ENCODE measurements around the gene MBNL2. TPM values are rescaled to one million over a fixed set of nuclear protein-coding genes. Genes with fewer than 3 reads are reported as not detected.
A peak's percentile ranks its signal among the peaks of the same experiment; 100 is the strongest.

MBNL2 gene
- total and polyA plus RNA-seq, 2 of the 13 experiments (the other 11 are each of a cell fraction or from before 2014, with no cell fraction given): 30.8 to 59.0 TPM

- Histone ChIP-seq H3K27me3 (ENCODE audit: control insufficient read depth in 1 of 2, insufficient read depth in 2 of 2, low read length in 2 of 2) (no peaks in the 10 kb centered on the region), H4K20me1 (ENCODE audit: insufficient read depth, low read length) (peaks cover 80% of the 10 kb centered on the region), H3K27ac (ENCODE audit: extremely low read length, insufficient read depth, low read length) (no peak overlapping the region), H3K9me3 (ENCODE audit: low read length) (no peaks in the 10 kb centered on the region), H2AFZ (ENCODE audit: low read length) (no peak overlapping the region), H3K9ac (ENCODE audit: insufficient read depth, low read depth, low read length) (no peak overlapping the region), H3K4me1 (ENCODE audit: insufficient read depth, low read length) (peaks cover 19% of the 10 kb centered on the region), H3K36me3 (replicated peaks in 1 of 2; ENCODE audit: control insufficient read depth in 1 of 2, insufficient read depth in 2 of 2, low read length in 2 of 2) (peaks cover 24 to 30% of the 10 kb centered on the region in 2 experiments; a peak in 4 of 5 replicates), H3K4me2 (ENCODE audit: low read depth, low read length) (no peak overlapping the region), H3K79me2 (ENCODE audit: insufficient read depth, low read length) (peaks cover 53% of the 10 kb centered on the region), H3K4me3 (replicated peaks in 1 of 3; ENCODE audit: insufficient read depth in 1 of 3, low read depth in 2 of 3, low read length in 3 of 3) (no peak overlapping the region)
- DNase-seq (ENCODE audit: low spot score) (no peak), FAIRE-seq (no peak), ATAC-seq (peak; percentile 18; the same call in 1 of the 3 replicates)
- ChIA-PET CTCF (ENCODE audit: low intra/inter-chr PET ratio, low total read pairs) (no interaction called here), POLR2A (no interaction called here)
- in situ Hi-C loops (cut with HindIII; ENCODE audit: extremely low pct_ligation_motif_present, low pct_unique_long_range_greater_than_20kb): no loop called here
- WGBS (ENCODE audit: low lambda C conversion rate): over 99% methylated on average over 7 of the region's 7 CpGs
- TF ChIP-seq RBM22 (optimal IDR thresholded peaks at IDR 0.05; ENCODE audit: low read length) (peak; percentile 81), JUNB (CRISPR knock-in tag; IDR thresholded peaks at IDR 0.05; ENCODE audit: borderline replicate concordance) (no peak)
- intact Hi-C loops (cut with micrococcal nuclease; ENCODE audit: unreplicated experiment): no loop called here
- no TSS peak for BruUV-seq (replicated peaks)
Measured at GRCh38 chr13:97321616-97322321, 99.6 kb downstream of the MBNL2 start.

GRCh38 chr13:97322740-97323342 is 100.7 kb downstream of the MBNL2 start:
- DNase-seq (ENCODE audit: low spot score) (no peak), FAIRE-seq (no peak), ATAC-seq (no peak)
- Histone ChIP-seq H3K36me3 (replicated peaks in 1 of 2; ENCODE audit: control insufficient read depth in 1 of 2, insufficient read depth in 2 of 2, low read length in 2 of 2) (peaks cover 18 to 26% of the 10 kb centered on the region in 2 experiments; a peak in 4 of 5 replicates), H3K9ac (ENCODE audit: insufficient read depth, low read depth, low read length) (no peak overlapping the region), H3K4me1 (ENCODE audit: insufficient read depth, low read length) (peaks cover 18% of the 10 kb centered on the region), H3K27ac (ENCODE audit: extremely low read length, insufficient read depth, low read length) (no peak overlapping the region), H3K27me3 (ENCODE audit: control insufficient read depth in 1 of 2, insufficient read depth in 2 of 2, low read length in 2 of 2) (no peaks in the 10 kb centered on the region), H3K79me2 (ENCODE audit: insufficient read depth, low read length) (peaks cover 52% of the 10 kb centered on the region), H2AFZ (ENCODE audit: low read length) (no peak overlapping the region), H4K20me1 (ENCODE audit: insufficient read depth, low read length) (peaks cover 79% of the 10 kb centered on the region), H3K4me3 (replicated peaks in 1 of 3; ENCODE audit: insufficient read depth in 1 of 3, low read depth in 2 of 3, low read length in 3 of 3) (no peak overlapping the region), H3K4me2 (ENCODE audit: low read depth, low read length) (no peak overlapping the region), H3K9me3 (ENCODE audit: low read length) (no peaks in the 10 kb centered on the region)
- no peak for TF ChIP-seq ATF6 (CRISPR knock-in tag; conservative IDR thresholded peaks at IDR 0.05)
- TF ChIP-seq ZNF354B (CRISPR knock-in tag; IDR thresholded peaks at IDR 0.05): no peak
- no peak for TF ChIP-seq FOXA1 (IDR thresholded peaks at IDR 0.05)
- no peak for TF ChIP-seq FOXA1 (CRISPR knock-in tag; IDR thresholded peaks at IDR 0.05)
- TF ChIP-seq ZNF652 (CRISPR knock-in tag; IDR thresholded peaks at IDR 0.05; ENCODE audit: borderline replicate concordance, low read depth): peak; percentile 53; the same call in 1 of the 2 replicates
- TF ChIP-seq ZNF207 (IDR thresholded peaks at IDR 0.05; ENCODE audit: borderline replicate concordance): no peak
- TF ChIP-seq RBM22 (optimal IDR thresholded peaks at IDR 0.05; ENCODE audit: low read length): peak; percentile 53
- TF ChIP-seq ZNF589 (CRISPR knock-in tag; conservative IDR thresholded peaks at IDR 0.05): no peak
- TF ChIP-seq THRA (CRISPR knock-in tag; IDR thresholded peaks at IDR 0.05; ENCODE audit: borderline replicate concordance): no peak
- TF ChIP-seq ZNF24 (IDR thresholded peaks at IDR 0.05): no peak
- CTCF ChIA-PET (ENCODE audit: low intra/inter-chr PET ratio, low total read pairs): no interaction called here
- WGBS (ENCODE audit: low lambda C conversion rate): 100% methylated on average over 3 of the region's 3 CpGs
- no TSS peak for BruUV-seq (replicated peaks)
- POLR2A ChIA-PET: no interaction called here
- intact Hi-C loops (cut with micrococcal nuclease; ENCODE audit: unreplicated experiment): no loop called here
- in situ Hi-C loops (cut with HindIII; ENCODE audit: extremely low pct_ligation_motif_present, low pct_unique_long_range_greater_than_20kb): no loop called here
